Measurements from ENCODE around the gene THEM5.
"Not testable (repeated sequence)": the region's sequence is repeated elsewhere in the genome, so short reads cannot be mapped to it uniquely, and the experiment has no call there.

THEM5 gene

GRCh38 chr1:151867765-151868411 lies 14.4 kb upstream of the THEM5 start:
- DNase-seq (ENCODE audit: low spot score), result no peak

DNA sequence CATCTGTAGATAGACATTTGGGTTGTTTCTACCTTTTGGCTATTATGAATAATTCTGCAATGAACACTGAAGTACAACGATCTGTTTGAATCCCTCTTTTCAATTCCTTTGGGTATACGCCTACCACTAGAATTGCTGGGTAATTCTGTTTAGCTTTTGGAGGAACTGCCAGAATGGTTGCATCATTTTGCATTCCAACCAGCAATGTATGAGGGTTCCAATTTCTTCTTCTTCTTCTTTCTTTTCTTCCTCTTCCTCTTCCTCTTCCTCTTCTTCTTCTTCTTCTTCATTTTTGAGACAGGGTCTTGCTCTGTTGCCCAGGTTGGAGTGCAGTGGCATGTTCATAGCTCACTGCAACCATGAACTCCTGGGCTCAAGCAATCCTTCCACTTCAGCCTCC lies 13.8 kb upstream of the THEM5 start:
- no peak for DNase-seq (ENCODE audit: low spot score)

DNA sequence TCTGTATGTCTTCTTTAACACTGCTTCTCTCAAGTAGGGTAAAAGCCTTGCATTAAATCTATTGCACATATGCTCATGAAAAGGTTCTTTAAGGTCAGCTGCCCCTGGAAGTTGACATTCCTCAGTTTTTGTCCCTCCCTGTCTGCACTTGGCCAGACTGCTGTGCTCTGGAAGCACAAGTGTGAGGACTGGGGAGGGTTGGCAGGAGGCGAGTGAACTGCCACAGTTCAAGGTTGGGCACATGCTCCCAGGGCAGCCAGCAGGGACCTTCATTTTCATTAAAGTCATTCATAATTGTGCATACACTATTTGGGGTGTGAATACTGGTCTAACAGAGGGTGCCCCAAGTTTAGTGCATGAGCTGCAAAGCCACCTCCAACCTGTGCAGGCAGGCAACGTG lies 10.9 kb upstream of the THEM5 start:
- no peak for DNase-seq (ENCODE audit: low spot score)

DNA sequence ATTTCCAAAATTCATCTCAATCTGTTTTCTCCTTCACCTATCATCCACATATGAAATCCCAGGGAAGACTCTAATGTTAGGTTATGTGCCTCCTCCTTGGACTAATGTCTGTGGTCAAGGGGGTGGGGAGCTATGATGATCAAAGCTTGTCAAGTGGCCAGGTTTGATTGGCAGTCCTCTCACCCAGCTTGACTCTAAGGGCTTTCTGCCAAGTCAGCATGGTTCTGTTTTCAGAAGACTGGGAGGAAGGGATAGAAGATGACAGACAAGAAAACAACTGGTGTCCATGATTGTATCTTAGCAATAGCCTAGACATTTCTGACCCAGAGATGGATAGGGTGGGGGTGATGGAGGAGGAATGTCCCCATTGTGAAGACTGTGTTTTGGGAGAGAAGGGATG lies 9.1 kb upstream of the THEM5 start:
- no peak for DNase-seq (ENCODE audit: low spot score)

DNA sequence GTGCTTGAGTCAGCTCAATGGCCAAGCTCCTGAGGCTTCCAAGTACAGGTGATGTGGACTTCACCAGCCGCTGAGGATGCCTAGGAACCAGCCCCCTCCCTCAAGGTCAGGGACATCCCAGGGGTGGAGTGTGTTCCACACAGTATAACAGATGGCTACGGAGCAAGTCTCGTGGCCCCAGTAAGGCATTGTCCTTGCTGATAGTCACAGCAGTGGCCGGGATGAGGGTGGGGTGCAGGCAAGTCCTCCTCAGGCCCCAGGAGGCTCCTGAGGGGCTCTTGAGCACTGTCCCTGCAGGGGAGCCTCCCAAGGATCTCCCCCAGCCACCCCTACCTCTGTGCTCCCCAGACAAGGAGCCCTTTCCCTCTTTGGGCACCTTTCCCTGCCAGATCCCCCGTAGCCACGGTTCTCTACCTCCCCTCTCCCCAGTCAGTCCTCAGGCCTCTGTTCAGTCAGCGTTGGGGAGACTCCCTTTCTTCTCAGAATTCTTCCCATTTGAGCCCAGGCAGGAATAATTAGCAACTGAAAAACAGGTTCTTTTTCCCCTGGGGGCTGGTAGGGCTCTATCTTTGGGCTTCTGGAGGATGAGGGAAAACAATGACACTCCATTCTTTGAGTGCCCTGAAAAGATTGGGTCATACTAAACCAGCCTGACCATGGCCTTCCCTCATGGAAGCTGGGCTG lies 7.1 kb upstream of the THEM5 start:
- no peak for DNase-seq (ENCODE audit: low spot score)

- DNase-seq (ENCODE audit: low spot score), result no peak
These were observed 6.4 kb upstream of the THEM5 start for GRCh38 chr1:151859891-151860293.

DNA sequence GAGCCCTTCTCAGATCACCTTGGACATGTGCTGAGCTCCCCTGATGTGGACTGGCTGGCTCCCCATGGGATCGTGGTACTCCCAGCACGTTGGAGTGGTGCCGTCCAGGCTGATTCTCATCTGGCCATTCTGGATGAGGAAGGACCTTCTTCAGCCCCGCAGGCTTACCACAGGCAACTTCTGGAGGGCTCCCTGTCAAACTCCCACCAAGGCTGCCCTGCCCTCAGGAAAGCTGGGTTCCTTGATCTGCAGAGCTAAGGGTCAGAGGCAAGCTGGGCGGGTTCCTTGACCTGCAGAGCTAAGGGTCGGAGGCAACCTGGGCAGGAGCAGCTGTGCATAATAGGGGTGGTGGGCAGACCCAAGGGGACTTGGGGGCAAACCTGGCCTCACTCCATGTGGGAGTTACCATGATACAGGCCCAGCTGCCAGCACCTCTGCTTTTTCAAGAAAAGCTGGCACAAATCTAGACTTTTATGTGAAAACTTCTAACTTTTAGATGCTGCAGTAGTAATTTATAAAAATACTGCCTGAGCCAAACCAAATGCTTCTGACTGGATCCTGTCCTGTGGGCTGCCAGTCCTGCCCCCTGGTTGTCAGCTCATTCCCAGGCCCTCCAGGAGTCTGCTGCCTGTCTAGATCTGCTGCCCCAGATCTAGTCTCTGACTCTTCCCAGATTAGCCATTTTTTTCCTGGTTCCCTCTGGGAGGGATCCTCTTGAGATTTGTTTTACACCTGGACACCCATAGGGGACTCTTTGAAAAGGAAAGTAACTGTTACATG lies 5.6 kb upstream of the THEM5 start:
- DNase-seq (ENCODE audit: low spot score), result no peak

- no peak for DNase-seq (ENCODE audit: low spot score)
These were observed 4.7 kb upstream of the THEM5 start for GRCh38 chr1:151858030-151858746.

DNA sequence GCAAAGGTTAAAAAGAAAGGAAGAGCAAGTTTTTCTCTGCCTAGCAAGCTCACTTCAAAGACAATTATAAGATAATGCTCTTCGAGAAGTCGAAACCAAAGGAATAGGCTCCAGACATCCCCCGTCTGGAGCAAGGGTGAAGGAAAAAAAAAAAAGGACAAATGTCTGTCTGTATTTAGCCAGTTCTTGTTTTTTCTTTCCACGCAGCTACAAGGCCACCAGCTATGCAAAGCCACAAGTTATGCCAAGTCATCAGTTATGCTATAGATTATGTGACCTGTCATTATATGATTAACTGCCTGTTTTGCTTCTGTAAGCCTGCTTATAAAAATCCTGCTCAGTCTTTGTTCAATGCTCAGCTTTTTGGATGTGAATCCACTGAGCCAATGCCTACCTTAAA lies 2.4 kb upstream of the THEM5 start:
- no peak for DNase-seq (ENCODE audit: low spot score)

- DNase-seq (ENCODE audit: low spot score), result not testable (repeated sequence)
These were observed 2.0 kb upstream of the THEM5 start for GRCh38 chr1:151855516-151855915.

GRCh38 chr1:151854658-151855057 lies 1.1 kb upstream of the THEM5 start:
- no peak for DNase-seq (ENCODE audit: low spot score)

GRCh38 chr1:151852733-151853132 lies 779 bp downstream of the THEM5 start:
- DNase-seq (ENCODE audit: low spot score), result no peak

- no peak for DNase-seq (ENCODE audit: low spot score)
These were observed 1.6 kb downstream of the THEM5 start for GRCh38 chr1:151851886-151852285.

- no peak for DNase-seq (ENCODE audit: low spot score)
These were observed 3.6 kb downstream of the THEM5 start for GRCh38 chr1:151849871-151850270.

DNA sequence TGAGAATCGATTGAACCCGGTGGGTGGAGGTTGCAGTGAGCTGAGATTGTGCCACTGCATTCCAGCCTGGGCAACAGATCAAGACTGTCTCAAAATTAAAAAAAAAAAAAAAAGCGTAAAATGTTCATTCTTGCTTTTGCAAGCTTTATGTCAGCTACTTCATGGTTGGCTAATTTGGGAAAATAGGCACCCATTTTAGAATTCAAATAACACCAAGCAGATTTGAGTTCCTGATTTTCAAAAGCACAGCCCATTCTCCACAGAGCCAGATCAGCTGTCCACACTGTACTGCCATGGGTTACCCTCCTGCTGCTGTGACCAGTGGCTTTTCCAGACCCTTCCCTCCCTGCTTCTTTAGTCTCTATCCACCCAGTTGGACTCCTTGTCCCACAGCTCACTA lies 4.4 kb downstream of the THEM5 start:
- no peak for DNase-seq (ENCODE audit: low spot score)

GRCh38 chr1:151847867-151848596 lies 5.5 kb downstream of the THEM5 start:
- no peak for DNase-seq (ENCODE audit: low spot score)

DNA sequence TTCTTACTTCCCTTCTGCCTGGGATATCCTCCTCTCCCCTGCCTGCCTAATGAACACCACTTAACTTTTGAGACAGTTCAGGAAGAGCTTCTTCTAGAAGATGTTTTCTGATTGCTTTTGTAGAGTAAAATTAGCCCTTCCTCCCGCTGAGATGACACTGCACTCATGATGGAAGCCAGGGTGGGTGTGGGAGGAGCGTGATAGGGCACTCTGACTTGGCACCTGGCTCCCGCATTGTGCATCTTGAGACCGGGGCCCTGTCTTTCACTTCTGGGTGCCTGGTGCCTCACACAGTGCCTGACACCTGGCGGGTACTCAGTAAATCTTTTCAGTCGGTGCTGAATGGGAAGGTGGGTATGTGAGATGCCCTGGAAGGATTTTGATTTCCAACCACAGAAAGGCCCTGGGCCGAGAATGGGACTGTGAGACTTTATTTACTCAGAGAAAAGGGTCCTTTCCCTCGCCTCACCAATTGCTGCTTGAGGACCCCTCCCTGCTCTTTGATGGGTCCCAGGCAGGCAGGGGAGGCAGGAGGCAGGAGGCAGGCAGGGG lies 6.8 kb downstream of the THEM5 start:
- no peak for DNase-seq (ENCODE audit: low spot score)

- DNase-seq (ENCODE audit: low spot score), result no peak
These were observed 7.4 kb downstream of the THEM5 start for GRCh38 chr1:151846062-151846568.

GRCh38 chr1:151843398-151843797 lies 10.1 kb downstream of the THEM5 start:
- no peak for DNase-seq (ENCODE audit: low spot score)

- DNase-seq (ENCODE audit: low spot score), result no peak
These were observed 12.4 kb downstream of the THEM5 start for GRCh38 chr1:151841141-151841540.

GRCh38 chr1:151840421-151840820 lies 13.1 kb downstream of the THEM5 start:
- DNase-seq (ENCODE audit: low spot score), result no peak
